Common myeloid progenitor, CD34-positive (primary cell): Measurements from ENCODE around the gene CEP83.

Experiments used
- CTCF ChIA-PET: fragments of 350-600 bp; sonication (Branson Sonifier 250); formaldehyde crosslinking; loops from one replicate; lab custom pipeline; 2021; ENCODE audit warnings: antibody characterized with exemption; lab: Charles Lee
- POLR2A ChIA-PET: fragments of 350-600 bp; sonication (Branson Sonifier 250); formaldehyde crosslinking; loops from one replicate; lab custom pipeline; 2021; ENCODE audit warnings: antibody characterized with exemption; lab: Charles Lee
- DNase-seq, 3 donors: peaks; one replicate each; pipeline versions ENCODE4 v3.0.0 to v3.0.0-alpha.2; 2013
- H3K27ac ChIP-seq, 2 experiments: 1 replicate in 1 of 2; 2 replicates in 1 of 2; pipeline ENCODE4 v1.7.0; 2013; ENCODE audit warnings: inconsistent platforms in 2 of 2, low read length in 2 of 2, mild to moderate bottlenecking in 2 of 2, low read depth in 1 of 2, moderate library complexity in 1 of 2; ENCODE audit not compliant: severe bottlenecking in 2 of 2, insufficient read depth in 1 of 2, poor library complexity in 1 of 2
- H3K27me3 ChIP-seq, 5 experiments: replicated peaks in 2 of 5; 1 replicate in 3 of 5; 2 replicates in 2 of 5; pipeline versions ENCODE4 v1.6.1 to v1.7.0; 2013; ENCODE audit warnings: low read length in 4 of 5, mild to moderate bottlenecking in 2 of 5, moderate library complexity in 2 of 5, inconsistent platforms in 1 of 5; ENCODE audit not compliant: insufficient read depth in 5 of 5, control insufficient read depth in 4 of 5
- H3K36me3 ChIP-seq, 4 experiments: 1 replicate in 2 of 4; 2 replicates in 2 of 4; pipeline versions ENCODE4 v1.6.1 to v1.7.0; 2013; ENCODE audit warnings: low read length in 3 of 4, control low read depth in 1 of 4, mild to moderate bottlenecking in 1 of 4; ENCODE audit not compliant: control insufficient read depth in 4 of 4, insufficient read depth in 4 of 4
- H3K4me1 ChIP-seq, 4 experiments: 1 replicate in 3 of 4; 2 replicates in 1 of 4; pipeline versions ENCODE4 v1.6.1 to v1.7.1; 2013; ENCODE audit warnings: low read length in 3 of 4, mild to moderate bottlenecking in 3 of 4, control low read depth in 1 of 4, inconsistent platforms in 1 of 4, moderate library complexity in 1 of 4; ENCODE audit not compliant: control insufficient read depth in 4 of 4, insufficient read depth in 4 of 4; ENCODE audit errors: control extremely low read depth in 1 of 4
- H3K4me3 ChIP-seq, 7 experiments: 1 replicate in 4 of 7; 2 replicates in 3 of 7; pipeline versions ENCODE4 v1.5.1 to v1.7.0; 2013; ENCODE audit warnings: mild to moderate bottlenecking in 7 of 7, low read length in 6 of 7, moderate library complexity in 6 of 7, inconsistent platforms in 2 of 7, low read depth in 2 of 7, control low read depth in 1 of 7; ENCODE audit not compliant: insufficient read depth in 4 of 7, control insufficient read depth in 1 of 7; ENCODE audit errors: extremely low read depth in 1 of 7
- H3K9me3 ChIP-seq, 5 experiments: 1 replicate in 4 of 5; 2 replicates in 1 of 5; pipeline versions ENCODE4 v1.6.1 to v1.7.1; 2013; ENCODE audit warnings: low read length in 4 of 5, mild to moderate bottlenecking in 2 of 5, inconsistent platforms in 1 of 5, low read depth in 1 of 5, moderate library complexity in 1 of 5; ENCODE audit not compliant: control insufficient read depth in 4 of 5, insufficient read depth in 2 of 5; ENCODE audit errors: control extremely low read depth in 1 of 5
- WGBS: methylation state at CpG from one replicate; pipeline ENCODE4 v1.1.5; 2013; ENCODE audit not compliant: insufficient coverage; 5-methylcytosine and 5-hydroxymethylcytosine counted together

CEP83 gene

DNA sequence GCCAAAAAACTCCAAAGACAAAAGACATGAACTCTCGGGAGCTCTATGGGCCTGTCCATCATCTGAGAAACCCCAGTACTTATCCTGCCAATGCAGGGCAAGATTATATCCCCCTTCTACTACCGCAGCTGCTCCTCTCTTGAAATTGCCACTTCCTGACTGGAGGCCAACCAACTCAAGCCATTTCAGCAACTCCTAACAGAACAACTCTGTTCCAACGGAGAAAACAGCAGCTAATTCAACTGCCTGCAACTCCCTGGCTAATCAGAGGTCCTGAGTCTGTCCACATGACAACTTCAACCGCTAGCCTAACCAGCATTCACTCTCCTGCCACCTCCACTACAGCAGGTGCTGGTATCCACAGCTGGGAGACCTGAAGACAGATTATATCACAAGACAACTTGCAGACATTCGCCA is 24.1 kb downstream of the CEP83 start:
- Histone ChIP-seq H3K4me1 (peaks cover 2 to 25% (median 20%) of the 10 kb centered on the region in 4 experiments), H3K36me3 (peaks cover 2 to 4% (median 3%) of the 10 kb centered on the region in 4 experiments), H3K4me3 (peak overlapping the region in 5 of 7 experiments; percentile 2 to 54 (median 28)), H3K27me3 (no peaks in the 10 kb centered on the region), H3K9me3 (peaks cover 0 to 25% (median 7%) of the 10 kb centered on the region in 5 experiments), H3K27ac (peak overlapping the region; percentile 4 to 65)
- ChIA-PET CTCF (interaction anchor here (0.9 to 6.3 kb wide), 11 partner anchors 9 to 359 kb away, joined by 3 to 36 read pairs (median 4); partner anchors contain the start of genes CEP83 and PLXNC1), POLR2A (no interaction called here)
- DNase-seq: peak; percentile 39 to 84 (median 69)
- WGBS: 0% methylated on average over 3 of the region's 5 CpGs

DNA sequence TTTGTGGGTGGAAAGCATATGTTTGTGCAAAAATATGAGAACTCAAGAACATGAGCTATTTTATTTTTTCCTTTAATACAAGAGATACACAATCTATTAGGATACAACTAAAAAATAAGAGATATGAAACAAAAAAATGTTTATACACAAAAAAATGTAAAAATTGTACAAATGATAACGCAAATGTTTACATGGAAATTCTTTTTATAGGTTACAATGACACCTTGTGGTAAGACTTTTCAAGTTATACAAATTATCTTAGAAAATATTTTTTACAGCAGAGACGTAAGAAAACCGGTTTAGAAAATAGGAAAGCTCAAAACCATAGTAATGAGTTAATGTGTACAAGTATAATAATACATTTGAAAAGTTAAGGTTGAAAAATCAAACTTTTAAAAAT is 25.5 kb downstream of the CEP83 start:
- WGBS: no CpG with 5 or more reads among the region's 3 CpGs
- H3K36me3 ChIP-seq: peaks cover 2 to 10% (median 5%) of the 10 kb centered on the region in 4 experiments
- CTCF ChIA-PET: interaction anchor here (0.8 to 6.3 kb wide), 16 partner anchors 23 to 358 kb away, joined by 3 to 36 read pairs (median 4); partner anchors contain the start of gene PLXNC1
- H3K4me1 ChIP-seq: peaks cover 2 to 25% (median 20%) of the 10 kb centered on the region in 4 experiments
- H3K9me3 ChIP-seq: peaks cover 3 to 29% (median 11%) of the 10 kb centered on the region in 5 experiments
- no peak overlapping the region for H3K27ac ChIP-seq
- POLR2A ChIA-PET: no interaction called here
- DNase-seq: peak in 2 of 3 donors; percentile 43 to 50
- H3K27me3 ChIP-seq: no peaks in the 10 kb centered on the region
- H3K4me3 ChIP-seq: no peak overlapping the region

DNA sequence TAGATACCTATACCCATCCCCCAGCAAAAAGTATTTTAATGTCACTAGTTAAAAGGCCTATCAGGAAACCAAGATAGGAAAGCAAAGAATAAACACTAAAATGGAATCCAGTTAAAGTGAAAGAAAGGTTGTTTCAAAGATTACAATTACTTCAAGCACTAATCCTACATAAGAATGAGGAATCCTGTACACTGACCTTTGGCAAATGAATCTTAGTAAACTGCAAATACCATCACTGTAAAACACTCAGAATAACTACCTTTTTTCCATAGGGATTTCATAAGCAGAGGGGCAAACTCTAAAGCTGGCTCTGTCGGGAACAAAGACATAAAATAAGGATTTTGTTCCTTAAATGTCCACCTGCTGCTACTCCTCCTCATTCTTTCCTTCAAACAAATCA is 25.9 kb downstream of the CEP83 start:
- peaks cover 2 to 11% (median 5%) of the 10 kb centered on the region in 4 experiments for H3K36me3 ChIP-seq
- H3K9me3 ChIP-seq: peaks cover 3 to 29% (median 11%) of the 10 kb centered on the region in 5 experiments
- no CpG with 5 or more reads among the region's 1 CpG for WGBS
- no peaks in the 10 kb centered on the region for H3K27me3 ChIP-seq
- POLR2A ChIA-PET: no interaction called here
- H3K27ac ChIP-seq: peak overlapping the region in 1 of 2 experiments; percentile 17
- no peak overlapping the region for H3K4me3 ChIP-seq
- H3K4me1 ChIP-seq: peaks cover 2 to 25% (median 20%) of the 10 kb centered on the region in 4 experiments
- CTCF ChIA-PET: interaction anchor here (0.8 to 6.3 kb wide), 10 partner anchors 23 to 298 kb away, joined by 3 to 36 read pairs (median 4); partner anchors contain the start of gene PLXNC1
- DNase-seq: no peak

DNA sequence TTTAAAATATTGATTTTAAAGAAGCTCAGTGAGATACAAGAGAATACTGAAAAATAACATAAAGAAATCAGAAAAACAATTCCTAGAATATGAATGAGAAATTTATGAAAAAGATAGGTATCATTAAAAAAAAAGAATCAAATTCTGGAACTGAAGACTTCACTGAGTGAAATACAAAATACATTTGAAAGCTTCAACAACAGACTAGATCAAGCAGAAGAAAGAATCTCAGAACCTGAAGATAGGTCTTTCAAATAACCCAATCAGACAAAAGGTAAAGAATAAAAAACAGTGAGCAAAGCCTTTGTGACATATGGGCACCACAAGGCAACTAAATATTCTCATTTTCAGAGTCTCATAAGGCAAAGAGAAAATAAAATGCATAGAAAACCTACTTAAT is 29.4 kb downstream of the CEP83 start:
- CTCF ChIA-PET: no interaction called here

DNA sequence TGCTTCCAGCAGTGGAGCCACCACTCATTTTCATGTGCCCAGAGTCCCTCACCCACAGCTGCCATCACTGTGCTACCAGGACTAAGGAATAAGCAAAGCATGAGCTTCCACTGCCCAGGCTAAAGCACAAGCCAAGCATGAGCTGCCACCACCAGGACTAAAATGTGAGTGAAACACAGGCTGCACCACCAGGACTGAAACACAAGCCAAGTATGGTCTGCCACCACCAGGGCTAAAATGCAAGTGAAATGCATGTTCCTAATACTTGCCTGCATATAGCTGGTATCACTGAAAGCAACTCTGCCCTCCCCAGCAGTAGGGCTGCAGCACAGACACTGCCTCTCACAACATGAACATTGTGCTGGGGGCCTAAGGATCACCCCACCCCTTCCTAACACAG is 30.0 kb downstream of the CEP83 start:
- Histone ChIP-seq H3K36me3 (peaks cover 5 to 27% (median 9%) of the 10 kb centered on the region in 4 experiments), H3K9me3 (peaks cover 3 to 46% (median 14%) of the 10 kb centered on the region in 5 experiments), H3K27me3 (no peaks in the 10 kb centered on the region), H3K4me1 (peaks cover under 1 to 10% (median 6%) of the 10 kb centered on the region in 4 experiments), H3K4me3 (no peak overlapping the region), H3K27ac (no peak overlapping the region)
- no peak for DNase-seq
- CTCF ChIA-PET: no interaction called here
- POLR2A ChIA-PET: interaction anchor here (0.7 kb wide), 1 partner anchor 20 kb away, joined by 3 read pairs; no protein-coding TSS in a partner anchor

More for the DNA sequence above, 29.4 kb downstream of the CEP83 start:
- POLR2A ChIA-PET: interaction anchor here (0.7 kb wide), 1 partner anchor 20 kb away, joined by 3 read pairs; no protein-coding TSS in a partner anchor
- Histone ChIP-seq H3K36me3 (peaks cover 5 to 22% (median 7%) of the 10 kb centered on the region in 4 experiments), H3K27me3 (no peaks in the 10 kb centered on the region), H3K9me3 (peaks cover 3 to 43% (median 11%) of the 10 kb centered on the region in 5 experiments), H3K27ac (no peak overlapping the region), H3K4me1 (peaks cover 2 to 17% (median 12%) of the 10 kb centered on the region in 4 experiments), H3K4me3 (peak overlapping the region in 1 of 7 experiments; percentile 23)
- peak in 2 of 3 donors; percentile 40 to 41 for DNase-seq

DNA sequence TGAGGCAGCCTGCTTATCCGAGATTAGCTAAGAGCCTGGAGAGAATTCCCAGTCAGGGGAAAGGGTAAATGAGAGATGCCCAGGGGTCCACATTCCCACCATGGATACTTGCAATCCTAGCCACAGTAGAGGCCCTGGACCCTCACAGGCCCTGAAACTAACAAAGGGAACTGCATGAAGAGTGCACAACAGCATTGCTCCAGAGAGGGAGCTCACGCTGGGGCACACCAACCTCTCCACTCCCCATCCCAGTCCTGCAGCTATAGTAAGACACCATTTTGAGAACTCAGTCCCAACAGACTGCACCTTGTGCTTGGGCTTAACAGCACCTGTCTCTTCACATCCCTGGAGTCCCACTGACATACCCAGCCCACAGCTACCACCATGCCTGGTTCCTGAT is 30.5 kb downstream of the CEP83 start:
- Histone ChIP-seq H3K36me3 (peaks cover 7 to 30% (median 12%) of the 10 kb centered on the region in 4 experiments), H3K27me3 (no peaks in the 10 kb centered on the region), H3K4me3 (no peak overlapping the region), H3K9me3 (peaks cover 3 to 49% (median 14%) of the 10 kb centered on the region in 5 experiments), H3K27ac (no peak overlapping the region), H3K4me1 (peaks cover 0 to 7% (median 5%) of the 10 kb centered on the region in 4 experiments)
- CTCF ChIA-PET: no interaction called here
- 100% methylated on average over 2 of the region's 2 CpGs for WGBS
- POLR2A ChIA-PET: no interaction called here
- DNase-seq: no peak
